Endothelial cell of umbilical vein (primary cell): ENCODE measurements around the gene GREB1. TPM values are rescaled to one million over a fixed set of nuclear protein-coding genes. Genes with fewer than 3 reads are reported as not detected.

Source experiments
- BruUV-seq: library from RNA; stranded (reverse); fragments of 400-500 nt; replicated peaks from 2 replicates; lab custom pipeline; 2021; lab: Mats Ljungman, UMichigan
- CTCF ChIA-PET: fragments of 300-600, 350-600 bp; sonication (Branson Sonifier 250); formaldehyde crosslinking; loops from one replicate; lab custom pipeline; 2021; ENCODE audit warnings: antibody characterized with exemption, inconsistent platforms; lab: Charles Lee
- POLR2A ChIA-PET: fragments of 300-600, 350-600 bp; sonication (Branson Sonifier 250); formaldehyde crosslinking; loops from one replicate; lab custom pipeline; 2021; ENCODE audit warnings: antibody characterized with exemption, inconsistent platforms; lab: Charles Lee
- DNase-seq: peaks from one replicate; pipeline ENCODE4 v3.0.0-alpha.2; 2011; ENCODE audit warnings: low read depth, low spot score
- FAIRE-seq: peaks from 2 replicates; lab custom pipeline; 2011; peaks lifted over from hg19 to GRCh38; lab: Jason Lieb, UNC
- H2AFZ ChIP-seq: 2 replicates; pipeline ENCODE4 v1.6.0; 2012; ENCODE audit warnings: low read depth, low read length, control low read depth, inconsistent platforms
- H3K27ac ChIP-seq: 2 replicates; pipeline ENCODE4 v1.5.1; 2011; ENCODE audit warnings: low read depth, mild to moderate bottlenecking, control low read depth, low read length, moderate library complexity; ENCODE audit not compliant: insufficient read depth
- H3K27me3 ChIP-seq, 2 experiments: 2 replicates each; pipeline versions ENCODE4 v1.6.0 to v1.6.1; 2011; ENCODE audit warnings: low read length in 2 of 2, mixed read lengths in 1 of 2; ENCODE audit not compliant: control insufficient read depth in 2 of 2, insufficient read depth in 2 of 2
- H3K36me3 ChIP-seq, 2 experiments: 2 replicates in 1 of 2; 3 replicates in 1 of 2; pipeline ENCODE4 v1.5.1; 2011; ENCODE audit warnings: low read length in 2 of 2, mild to moderate bottlenecking in 1 of 2, moderate library complexity in 1 of 2; ENCODE audit not compliant: control insufficient read depth in 2 of 2, insufficient read depth in 2 of 2; ENCODE audit errors: extremely low read depth in 1 of 2
- H3K4me1 ChIP-seq: 3 replicates; pipeline ENCODE4 v1.5.1; 2011; ENCODE audit warnings: mild to moderate bottlenecking, low read length; ENCODE audit not compliant: control insufficient read depth, insufficient read depth; ENCODE audit errors: extremely low read depth
- H3K4me2 ChIP-seq: 2 replicates; pipeline ENCODE4 v1.6.1; 2011; ENCODE audit warnings: low read length, control low read depth, mixed read lengths; ENCODE audit not compliant: insufficient read depth
- H3K4me3 ChIP-seq, 3 experiments: fragments of 200-600 bp in 1 of 3; sonication (generic), shearing (Covaris generic) in 1 of 3; replicated peaks in 1 of 3; 2 replicates each; pipeline ENCODE4 v1.5.1; 2011 to 2016; ENCODE audit warnings: control low read depth in 3 of 3, low read length in 3 of 3, mild to moderate bottlenecking in 2 of 3, inconsistent platforms in 1 of 3, low read depth in 1 of 3, moderate library complexity in 1 of 3; ENCODE audit not compliant: insufficient read depth in 1 of 3
- H3K79me2 ChIP-seq: 2 replicates; pipeline ENCODE4 v1.6.0; 2012; ENCODE audit warnings: low read length, inconsistent platforms; ENCODE audit not compliant: control insufficient read depth, insufficient read depth
- H3K9ac ChIP-seq: replicated peaks from 2 replicates; pipeline ENCODE3; 2011; ENCODE audit warnings: low read length, control low read depth; ENCODE audit not compliant: insufficient read depth; ENCODE audit errors: extremely low read depth
- H3K9me1 ChIP-seq: replicated peaks from 3 replicates; pipeline ENCODE4 v1.6.0; 2011; ENCODE audit warnings: mild to moderate bottlenecking, low read length; ENCODE audit not compliant: control insufficient read depth, insufficient read depth; ENCODE audit errors: extremely low read depth
- H3K9me3 ChIP-seq: replicated peaks from 2 replicates; pipeline ENCODE4 v1.5.1; 2012; ENCODE audit warnings: low read length, inconsistent platforms; ENCODE audit not compliant: control insufficient read depth, insufficient read depth
- H4K20me1 ChIP-seq: replicated peaks from 2 replicates; pipeline ENCODE3; 2011; ENCODE audit warnings: mild to moderate bottlenecking, low read length; ENCODE audit not compliant: control insufficient read depth, insufficient read depth; ENCODE audit errors: extremely low read depth
- EZH2 ChIP-seq: IDR thresholded peaks from 2 replicates; pipeline ENCODE4 v1.6.1; 2012; ENCODE audit warnings: borderline replicate concordance, low read depth, mild to moderate bottlenecking, moderate library complexity, low read length, inconsistent platforms; ENCODE audit not compliant: severe bottlenecking
- FOS ChIP-seq: IDR thresholded peaks from 2 replicates; pipeline ENCODE4 v1.6.1; 2011; ENCODE audit warnings: mild to moderate bottlenecking, low read length, moderate library complexity, borderline replicate concordance; ENCODE audit not compliant: insufficient read depth
- GATA2 ChIP-seq: IDR thresholded peaks from 2 replicates; pipeline ENCODE4 v1.7.0; 2011; ENCODE audit warnings: low read depth, mild to moderate bottlenecking, moderate library complexity, mixed read lengths, low read length; ENCODE audit not compliant: insufficient read length, insufficient read depth
- JUN ChIP-seq: IDR thresholded peaks from 2 replicates; pipeline ENCODE4 v1.6.1; 2011; ENCODE audit warnings: borderline replicate concordance, low read depth; ENCODE audit not compliant: insufficient read length, insufficient read depth
- MYC ChIP-seq: IDR thresholded peaks from one replicate; pipeline ENCODE4 v1.6.1; 2011; ENCODE audit warnings: mild to moderate bottlenecking, low read depth, low read length
- POLR2A ChIP-seq: IDR thresholded peaks from 2 replicates; pipeline ENCODE4 v1.6.1; 2012; ENCODE audit warnings: low read depth, mild to moderate bottlenecking, control low read depth, low read length
- POLR2AphosphoS5 ChIP-seq: IDR thresholded peaks from 2 replicates; pipeline ENCODE4 v1.6.1; 2012; ENCODE audit warnings: low read depth, mild to moderate bottlenecking, control low read depth, low read length, moderate library complexity; ENCODE audit not compliant: insufficient read depth
- dilution Hi-C: fragments of 300-500 bp; cut with MboI; formaldehyde crosslinking; loops from one replicate; pipeline ENCODE4 v1.15.0; 2019; ENCODE audit warnings: low sequenced_read_pairs; ENCODE audit not compliant: extremely low pct_ligation_motif_present
- intact Hi-C: fragments of 100-400 bp; cut with micrococcal nuclease; formaldehyde crosslinking; loops from one replicate; pipeline ENCODE4 v1.10.0; 2022
- polyA plus RNA-seq, 4 experiments: library from polyadenylated mRNA; depleted of rRNA in 3 of 4; stranded (reverse) in 3 of 4; unstranded in 1 of 4; fragments of >200 nt; gene quantifications; 2 replicates each; pipeline versions ENCODE4 v1.2.1 to v1.2.3, GENCODE V29; 2011 to 2012; ENCODE audit warnings: missing spikeins in 1 of 4
- total RNA-seq: library from RNA; stranded (reverse); gene quantifications from 2 replicates; pipeline ENCODE4 v1.2.3, GENCODE V29; 2021
- TF ChIP-seq, protein P1 (sequence below), 2 donors: IDR thresholded peaks; 1 replicate in 1 of 2; 2 replicates in 1 of 2; pipeline ENCODE4 v1.5.1; 2011; ENCODE audit warnings: low read length in 2 of 2, mild to moderate bottlenecking in 2 of 2, moderate library complexity in 2 of 2, control low read depth in 1 of 2, inconsistent platforms in 1 of 2, low read depth in 1 of 2; ENCODE audit not compliant: insufficient read depth in 1 of 2; ENCODE audit errors: extremely low read depth in 1 of 2
- TF ChIP-seq, protein P2 (sequence below): IDR thresholded peaks from 2 replicates; pipeline ENCODE4 v1.6.1; 2011; ENCODE audit not compliant: insufficient read depth, insufficient read length

The GREB1 gene
- total and polyA plus RNA-seq, 2 donors (not counting 3 experiments of a cell fraction or from before 2014, with no cell fraction given) = 0.17 to 0.58 TPM

DNA sequence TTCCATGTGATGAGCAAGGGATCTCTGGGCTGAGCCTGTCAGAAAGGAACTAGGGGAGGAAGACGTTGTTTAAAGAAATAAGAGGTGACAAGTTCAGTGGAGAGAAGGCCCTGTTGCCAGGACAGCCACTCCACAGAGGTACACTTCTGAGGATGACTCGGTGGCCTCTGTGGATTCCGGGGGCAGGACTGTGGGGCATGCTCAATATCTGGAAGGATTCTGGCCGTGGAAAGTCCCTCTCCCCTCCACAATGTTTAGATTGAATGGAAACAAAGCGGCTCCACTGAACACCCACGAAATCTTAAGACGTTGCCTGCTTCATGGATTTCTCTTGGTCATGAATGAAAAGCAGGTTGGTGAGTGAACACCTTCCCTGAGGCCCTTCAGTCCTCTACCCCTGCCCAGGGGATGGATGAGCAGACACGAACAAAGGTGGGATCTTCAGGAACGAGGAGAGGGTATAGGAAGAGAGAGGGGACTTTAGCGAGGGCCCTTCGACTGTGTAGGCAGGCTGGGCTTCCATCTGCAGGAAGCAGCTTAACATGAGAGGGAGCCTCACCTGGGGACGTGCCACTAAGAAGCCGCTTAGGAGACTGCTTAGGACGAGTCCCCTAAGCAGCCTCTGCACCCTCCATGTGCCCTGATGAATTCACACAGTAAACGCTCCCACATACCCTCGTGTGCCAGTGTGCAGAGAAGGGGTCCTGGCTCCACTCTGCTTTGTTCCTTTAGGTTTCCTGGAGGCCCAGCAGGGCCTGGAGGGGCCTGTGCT is 134.2 kb downstream of the GREB1 start:
- DNase-seq (no peak), FAIRE-seq (no peak)
- ChIA-PET POLR2A (no interaction called here), CTCF (no interaction called here)
- H2AFZ ChIP-seq = no peak overlapping the region
- H3K4me1 ChIP-seq = no peaks in the 10 kb centered on the region
- H3K9me3 ChIP-seq = no peaks in the 10 kb centered on the region
- TF ChIP-seq GATA2 (no peak), EZH2 (no peak), MYC (no peak), JUN (no peak), FOS (no peak), POLR2A (no peak), POLR2AphosphoS5 (no peak)
- TF ChIP-seq, protein P1, sequence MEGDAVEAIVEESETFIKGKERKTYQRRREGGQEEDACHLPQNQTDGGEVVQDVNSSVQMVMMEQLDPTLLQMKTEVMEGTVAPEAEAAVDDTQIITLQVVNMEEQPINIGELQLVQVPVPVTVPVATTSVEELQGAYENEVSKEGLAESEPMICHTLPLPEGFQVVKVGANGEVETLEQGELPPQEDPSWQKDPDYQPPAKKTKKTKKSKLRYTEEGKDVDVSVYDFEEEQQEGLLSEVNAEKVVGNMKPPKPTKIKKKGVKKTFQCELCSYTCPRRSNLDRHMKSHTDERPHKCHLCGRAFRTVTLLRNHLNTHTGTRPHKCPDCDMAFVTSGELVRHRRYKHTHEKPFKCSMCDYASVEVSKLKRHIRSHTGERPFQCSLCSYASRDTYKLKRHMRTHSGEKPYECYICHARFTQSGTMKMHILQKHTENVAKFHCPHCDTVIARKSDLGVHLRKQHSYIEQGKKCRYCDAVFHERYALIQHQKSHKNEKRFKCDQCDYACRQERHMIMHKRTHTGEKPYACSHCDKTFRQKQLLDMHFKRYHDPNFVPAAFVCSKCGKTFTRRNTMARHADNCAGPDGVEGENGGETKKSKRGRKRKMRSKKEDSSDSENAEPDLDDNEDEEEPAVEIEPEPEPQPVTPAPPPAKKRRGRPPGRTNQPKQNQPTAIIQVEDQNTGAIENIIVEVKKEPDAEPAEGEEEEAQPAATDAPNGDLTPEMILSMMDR (IDR thresholded peaks at IDR 0.05; ENCODE audit: extremely low read depth in 1 of 2, insufficient read depth in 1 of 2, low read depth in 1 of 2, low read length in 2 of 2) = no peak
- TF ChIP-seq, protein P2, sequence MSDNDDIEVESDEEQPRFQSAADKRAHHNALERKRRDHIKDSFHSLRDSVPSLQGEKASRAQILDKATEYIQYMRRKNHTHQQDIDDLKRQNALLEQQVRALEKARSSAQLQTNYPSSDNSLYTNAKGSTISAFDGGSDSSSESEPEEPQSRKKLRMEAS = no peak
- no peak overlapping the region for H3K9ac ChIP-seq
- no peaks in the 10 kb centered on the region for H3K9me1 ChIP-seq
- no peak overlapping the region for H3K4me2 ChIP-seq
- BruUV-seq = no TSS peak
- H3K79me2 ChIP-seq = no peaks in the 10 kb centered on the region
- dilution Hi-C loops (no loop called here), intact Hi-C loops (no loop called here)
- no peaks in the 10 kb centered on the region for H3K36me3 ChIP-seq
- peaks cover 3 to 10% of the 10 kb centered on the region in 2 experiments for H3K27me3 ChIP-seq
- no peaks in the 10 kb centered on the region for H4K20me1 ChIP-seq
- no peak overlapping the region for H3K27ac ChIP-seq
- no peak overlapping the region for H3K4me3 ChIP-seq
